Endothelial cell of umbilical vein (primary cell): ENCODE measurements around the gene CHRNE.

Experiments
- CTCF ChIP-seq, 2 donors: IDR thresholded peaks; 1 replicate in 1 of 2; 2 replicates in 1 of 2; pipeline ENCODE4 v1.5.1; 2011; ENCODE audit warnings: low read length in 2 of 2, mild to moderate bottlenecking in 2 of 2, moderate library complexity in 2 of 2, control low read depth in 1 of 2, inconsistent platforms in 1 of 2, low read depth in 1 of 2; ENCODE audit not compliant: insufficient read depth in 1 of 2; ENCODE audit errors: extremely low read depth in 1 of 2
- EZH2 ChIP-seq: IDR thresholded peaks from 2 replicates; pipeline ENCODE4 v1.6.1; 2012; ENCODE audit warnings: borderline replicate concordance, low read depth, mild to moderate bottlenecking, moderate library complexity, low read length, inconsistent platforms; ENCODE audit not compliant: severe bottlenecking
- MAX ChIP-seq: IDR thresholded peaks from 2 replicates; pipeline ENCODE4 v1.6.1; 2011; ENCODE audit not compliant: insufficient read depth, insufficient read length
- MYC ChIP-seq: IDR thresholded peaks from one replicate; pipeline ENCODE4 v1.6.1; 2011; ENCODE audit warnings: mild to moderate bottlenecking, low read depth, low read length
- POLR2A ChIP-seq: IDR thresholded peaks from 2 replicates; pipeline ENCODE4 v1.6.1; 2012; ENCODE audit warnings: low read depth, mild to moderate bottlenecking, control low read depth, low read length
- POLR2AphosphoS5 ChIP-seq: IDR thresholded peaks from 2 replicates; pipeline ENCODE4 v1.6.1; 2012; ENCODE audit warnings: low read depth, mild to moderate bottlenecking, control low read depth, low read length, moderate library complexity; ENCODE audit not compliant: insufficient read depth

- TF ChIP-seq POLR2A (no peak), CTCF (IDR thresholded peaks at IDR 0.05; ENCODE audit: extremely low read depth in 1 of 2, insufficient read depth in 1 of 2, low read depth in 1 of 2, low read length in 2 of 2) (no peak), MYC (no peak), MAX (no peak), POLR2AphosphoS5 (no peak), EZH2 (no peak)
Measured at GRCh38 chr17:4872786-4873185, 30.1 kb downstream of the CHRNE start.
